KMS-11 (cell line): ENCODE results near the gene AOPEP.

Experiments used
- H2AFZ ChIP-seq: fragments of 200-600 bp; sonication (generic); 2 replicates; pipeline ENCODE4 v1.6.1; 2016; ENCODE audit warnings: antibody characterized with exemption, mixed run types, low read depth
- H3K27ac ChIP-seq: fragments of 200-600 bp; sonication (generic); 2 replicates; pipeline ENCODE4 v1.6.1; 2016; ENCODE audit warnings: mild to moderate bottlenecking, mixed run types
- H3K27me3 ChIP-seq: fragments of 200-600 bp; sonication (generic); 2 replicates; pipeline ENCODE4 v1.6.1; 2017; ENCODE audit warnings: mild to moderate bottlenecking, low read depth, mixed run types, moderate library complexity; ENCODE audit not compliant: insufficient read depth
- H3K36me3 ChIP-seq: fragments of 200-600 bp; sonication (generic); 2 replicates; pipeline ENCODE4 v1.6.1; 2017; ENCODE audit warnings: mild to moderate bottlenecking, mixed run types; ENCODE audit not compliant: insufficient read depth
- H3K4me1 ChIP-seq: fragments of 200-600 bp; sonication (generic); 2 replicates; pipeline ENCODE4 v1.6.1; 2016; ENCODE audit warnings: mild to moderate bottlenecking, low read depth, mixed run types; ENCODE audit not compliant: poor library complexity, severe bottlenecking
- H3K4me2 ChIP-seq: fragments of 200-600 bp; sonication (generic); 2 replicates; pipeline ENCODE4 v1.7.0; 2016; ENCODE audit warnings: mild to moderate bottlenecking, mixed run types
- H3K4me3 ChIP-seq: fragments of 200-600 bp; sonication (generic); IDR thresholded peaks from 2 replicates; pipeline ENCODE4 v1.6.1; 2017; ENCODE audit warnings: low read depth, low read length, mixed read lengths; ENCODE audit not compliant: insufficient read depth
- H3K79me2 ChIP-seq: fragments of 200-600 bp; sonication (generic); 2 replicates; pipeline ENCODE4 v1.6.1; 2016; ENCODE audit warnings: low read depth, mixed run types; ENCODE audit not compliant: insufficient read depth
- H3K9ac ChIP-seq: fragments of 200-600 bp; sonication (generic); 2 replicates; pipeline ENCODE4 v1.6.1; 2016; ENCODE audit warnings: mild to moderate bottlenecking, mixed run types
- H4K20me1 ChIP-seq: fragments of 200-600 bp; sonication (generic); 2 replicates; pipeline ENCODE4 v1.6.1; 2016; ENCODE audit warnings: mild to moderate bottlenecking, mixed run types; ENCODE audit not compliant: insufficient read depth
- CTCF ChIP-seq: fragments of 200-600 bp; sonication (generic); conservative IDR thresholded peaks from 2 replicates; pipeline ENCODE4 v1.6.1; 2017; ENCODE audit warnings: low read depth, mild to moderate bottlenecking, antibody characterized with exemption, low read length, moderate library complexity, mixed read lengths

Gene AOPEP

GRCh38 chr9:94905606-94906005 lies 179.1 kb downstream of the AOPEP start:
- H3K27me3 ChIP-seq: no peaks in the 10 kb centered on the region
- H2AFZ ChIP-seq: no peak overlapping the region
- no peak for TF ChIP-seq CTCF
- H3K79me2 ChIP-seq: no peaks in the 10 kb centered on the region
- no peak overlapping the region for H3K9ac ChIP-seq
- H3K4me2 ChIP-seq: no peak overlapping the region
- no peak overlapping the region for H3K27ac ChIP-seq
- no peaks in the 10 kb centered on the region for H3K36me3 ChIP-seq
- H3K4me3 ChIP-seq: no peak overlapping the region
- H4K20me1 ChIP-seq: no peaks in the 10 kb centered on the region
- peaks cover 3% of the 10 kb centered on the region for H3K4me1 ChIP-seq

DNA sequence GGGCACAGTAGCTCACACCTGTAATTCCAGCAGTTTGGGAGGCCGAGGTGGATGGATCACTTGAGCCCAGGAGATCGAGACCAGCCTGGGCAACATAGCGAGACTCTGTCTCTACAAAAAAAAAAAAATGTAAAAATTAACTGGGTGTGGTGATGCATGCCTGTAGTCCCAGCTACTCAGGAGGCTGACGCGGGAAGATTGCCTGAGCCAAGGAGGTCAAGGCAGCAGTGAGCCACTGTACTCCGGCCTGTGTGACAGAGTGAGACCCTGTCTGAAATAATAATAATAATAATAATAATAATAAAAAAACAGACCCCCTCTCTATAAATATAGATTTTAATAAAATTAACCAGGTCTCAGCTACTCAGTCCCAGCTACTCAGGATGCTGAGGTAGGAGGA lies 179.7 kb downstream of the AOPEP start:
- Histone ChIP-seq H3K4me2 (no peak overlapping the region), H3K9ac (no peak overlapping the region), H3K27me3 (no peaks in the 10 kb centered on the region), H4K20me1 (no peaks in the 10 kb centered on the region), H3K4me3 (no peak overlapping the region), H3K36me3 (no peaks in the 10 kb centered on the region), H3K4me1 (peaks cover 3% of the 10 kb centered on the region), H3K79me2 (no peaks in the 10 kb centered on the region), H2AFZ (no peak overlapping the region), H3K27ac (no peak overlapping the region)
- TF ChIP-seq CTCF: no peak

GRCh38 chr9:94906713-94907112 lies 180.2 kb downstream of the AOPEP start:
- Histone ChIP-seq H3K36me3 (no peaks in the 10 kb centered on the region), H2AFZ (no peak overlapping the region), H4K20me1 (no peaks in the 10 kb centered on the region), H3K4me1 (peaks cover 3% of the 10 kb centered on the region), H3K4me3 (no peak overlapping the region), H3K79me2 (no peaks in the 10 kb centered on the region), H3K27me3 (no peaks in the 10 kb centered on the region), H3K4me2 (no peak overlapping the region), H3K9ac (no peak overlapping the region), H3K27ac (no peak overlapping the region)
- TF ChIP-seq CTCF: no peak

GRCh38 chr9:94907264-94907936 lies 180.9 kb downstream of the AOPEP start:
- Histone ChIP-seq H3K9ac (no peak overlapping the region), H3K36me3 (no peaks in the 10 kb centered on the region), H3K4me1 (peaks cover 3% of the 10 kb centered on the region), H3K27me3 (no peaks in the 10 kb centered on the region), H2AFZ (no peak overlapping the region), H3K79me2 (no peaks in the 10 kb centered on the region), H3K27ac (no peak overlapping the region), H3K4me2 (no peak overlapping the region), H3K4me3 (no peak overlapping the region), H4K20me1 (no peaks in the 10 kb centered on the region)
- no peak for TF ChIP-seq CTCF
